ENCODE results near the gene P4HTM.

P4HTM gene

GRCh38 chr3:49034650-49035049 lies 44.6 kb downstream of the P4HTM start:
- Histone ChIP-seq H3K36me3 (ENCODE audit: control insufficient read depth, insufficient read depth, low read length) (peaks cover 21% of the 10 kb centered on the region), H3K4me1 (ENCODE audit: control insufficient read depth, insufficient read depth, low read length) (no peaks in the 10 kb centered on the region), H3K4me3 (ENCODE audit: low read length) (no peak overlapping the region), H3K27me3 (ENCODE audit: control insufficient read depth, insufficient read depth, low read length) (no peaks in the 10 kb centered on the region), H3K9me3 (ENCODE audit: control insufficient read depth, low read length) (no peaks in the 10 kb centered on the region), H3K9ac (ENCODE audit: low read length) (no peak overlapping the region)

- peaks cover 21% of the 10 kb centered on the region for H3K36me3 ChIP-seq (ENCODE audit: control insufficient read depth, insufficient read depth, low read length)
- H3K9ac ChIP-seq (ENCODE audit: low read length): no peak overlapping the region
These were observed 45.2 kb downstream of the P4HTM start for GRCh38 chr3:49035281-49035680.

GRCh38 chr3:49053543-49053942 lies 63.5 kb downstream of the P4HTM start:
- Histone ChIP-seq H3K27me3 (ENCODE audit: control insufficient read depth, insufficient read depth, low read length) (no peaks in the 10 kb centered on the region), H3K4me3 (ENCODE audit: low read length) (no peak overlapping the region), H3K9ac (ENCODE audit: low read length) (no peak overlapping the region), H3K4me1 (ENCODE audit: control insufficient read depth, insufficient read depth, low read length) (no peaks in the 10 kb centered on the region), H3K9me3 (ENCODE audit: control insufficient read depth, low read length) (no peaks in the 10 kb centered on the region), H3K36me3 (ENCODE audit: control insufficient read depth, insufficient read depth, low read length) (peaks cover 13% of the 10 kb centered on the region)

More at GRCh38 chr3:49035281-49035680, 45.2 kb downstream of the P4HTM start:
- Histone ChIP-seq H3K4me1 (ENCODE audit: control insufficient read depth, insufficient read depth, low read length) (no peaks in the 10 kb centered on the region), H3K4me3 (ENCODE audit: low read length) (no peak overlapping the region), H3K9me3 (ENCODE audit: control insufficient read depth, low read length) (no peaks in the 10 kb centered on the region), H3K27me3 (ENCODE audit: control insufficient read depth, insufficient read depth, low read length) (no peaks in the 10 kb centered on the region)

- H3K36me3 ChIP-seq (ENCODE audit: control insufficient read depth, insufficient read depth, low read length): peaks cover 13% of the 10 kb centered on the region
These were observed 64.4 kb downstream of the P4HTM start for GRCh38 chr3:49054344-49054862.

More at GRCh38 chr3:49054344-49054862, 64.4 kb downstream of the P4HTM start:
- Histone ChIP-seq H3K9ac (ENCODE audit: low read length) (no peak overlapping the region), H3K4me1 (ENCODE audit: control insufficient read depth, insufficient read depth, low read length) (no peaks in the 10 kb centered on the region), H3K27me3 (ENCODE audit: control insufficient read depth, insufficient read depth, low read length) (no peaks in the 10 kb centered on the region), H3K4me3 (ENCODE audit: low read length) (no peak overlapping the region), H3K9me3 (ENCODE audit: control insufficient read depth, low read length) (no peaks in the 10 kb centered on the region)
